ENCODE data around the gene PTTG1.

DNA sequence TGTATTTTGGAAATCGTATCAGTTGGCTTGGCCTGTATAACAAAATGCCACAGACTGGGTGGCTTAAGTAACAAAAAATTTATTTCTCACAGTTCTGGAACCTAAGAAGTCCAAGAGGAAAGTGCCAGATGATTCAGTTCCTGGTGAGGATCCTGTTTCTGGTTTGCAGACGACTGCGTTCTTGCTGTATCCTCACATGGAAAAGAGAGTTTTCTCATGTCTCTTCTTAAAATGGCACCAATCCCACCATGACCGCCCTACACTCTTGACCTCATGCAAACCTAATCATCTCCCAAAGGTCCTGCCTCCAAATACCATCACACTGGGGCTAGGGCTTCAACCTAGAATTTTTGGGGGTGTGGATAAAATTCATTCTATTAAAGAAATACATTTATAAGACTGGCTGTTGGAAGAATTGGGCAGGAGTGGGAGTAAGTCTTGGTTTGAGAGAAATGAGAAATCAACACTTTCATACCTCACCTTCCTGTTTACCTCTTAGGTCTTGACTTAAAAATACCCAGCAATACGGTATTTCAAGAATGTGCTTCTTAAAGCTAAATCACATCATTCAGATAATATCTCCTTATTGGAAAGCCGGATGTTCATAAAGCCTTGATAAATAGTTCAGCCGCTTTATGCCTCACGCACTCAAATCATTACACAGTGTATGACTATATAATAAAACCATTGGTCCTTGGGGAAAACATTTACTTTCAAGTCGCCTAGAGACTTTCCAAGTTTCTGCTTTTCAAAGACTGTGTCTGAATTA, 28.7 kb downstream of the PTTG1 start:
- TF ChIP-seq, protein P1, sequence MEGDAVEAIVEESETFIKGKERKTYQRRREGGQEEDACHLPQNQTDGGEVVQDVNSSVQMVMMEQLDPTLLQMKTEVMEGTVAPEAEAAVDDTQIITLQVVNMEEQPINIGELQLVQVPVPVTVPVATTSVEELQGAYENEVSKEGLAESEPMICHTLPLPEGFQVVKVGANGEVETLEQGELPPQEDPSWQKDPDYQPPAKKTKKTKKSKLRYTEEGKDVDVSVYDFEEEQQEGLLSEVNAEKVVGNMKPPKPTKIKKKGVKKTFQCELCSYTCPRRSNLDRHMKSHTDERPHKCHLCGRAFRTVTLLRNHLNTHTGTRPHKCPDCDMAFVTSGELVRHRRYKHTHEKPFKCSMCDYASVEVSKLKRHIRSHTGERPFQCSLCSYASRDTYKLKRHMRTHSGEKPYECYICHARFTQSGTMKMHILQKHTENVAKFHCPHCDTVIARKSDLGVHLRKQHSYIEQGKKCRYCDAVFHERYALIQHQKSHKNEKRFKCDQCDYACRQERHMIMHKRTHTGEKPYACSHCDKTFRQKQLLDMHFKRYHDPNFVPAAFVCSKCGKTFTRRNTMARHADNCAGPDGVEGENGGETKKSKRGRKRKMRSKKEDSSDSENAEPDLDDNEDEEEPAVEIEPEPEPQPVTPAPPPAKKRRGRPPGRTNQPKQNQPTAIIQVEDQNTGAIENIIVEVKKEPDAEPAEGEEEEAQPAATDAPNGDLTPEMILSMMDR (IDR thresholded peaks at IDR 0.05; ENCODE audit: low read depth, low read length), result no peak
- no peak for TF ChIP-seq EZH2phosphoT487 (IDR thresholded peaks at IDR 0.05; ENCODE audit: low read depth)

Data from OCI-LY3 (cell line).